NT2/D1 (cell line): ENCODE measurements around the gene OR10H3.

Experiments
- DNase-seq: peaks from one replicate; pipeline ENCODE4 v3.0.0-alpha.2; 2011; ENCODE audit warnings: low read depth, low spot score
- H3K27me3 ChIP-seq: 2 replicates; pipeline ENCODE4 v1.6.0; 2011; ENCODE audit warnings: mild to moderate bottlenecking; ENCODE audit not compliant: insufficient read length, insufficient read depth
- H3K36me3 ChIP-seq: 2 replicates; pipeline ENCODE4 v1.6.1; 2011; ENCODE audit warnings: mild to moderate bottlenecking, low read length, mixed read lengths; ENCODE audit not compliant: insufficient read depth, insufficient read length
- H3K4me1 ChIP-seq: 2 replicates; pipeline ENCODE4 v1.5.1; 2011; ENCODE audit not compliant: insufficient read depth, insufficient read length
- H3K4me3 ChIP-seq: 2 replicates; pipeline ENCODE4 v1.5.1; 2011; ENCODE audit warnings: low read depth; ENCODE audit not compliant: insufficient read length
- H3K9ac ChIP-seq: 2 replicates; pipeline ENCODE4 v1.6.0; 2011; ENCODE audit warnings: low read depth; ENCODE audit not compliant: insufficient read length
- H3K9me3 ChIP-seq: 2 replicates; pipeline ENCODE4 v1.5.1; 2011; ENCODE audit warnings: mild to moderate bottlenecking, low read length; ENCODE audit not compliant: insufficient read depth
- SUZ12 ChIP-seq: IDR thresholded peaks from 2 replicates; pipeline ENCODE4 v1.6.1; 2011; ENCODE audit not compliant: insufficient read length, insufficient read depth; ENCODE audit errors: extremely low read depth
- YY1 ChIP-seq: IDR thresholded peaks from 2 replicates; pipeline ENCODE4 v1.6.1; 2011; ENCODE audit not compliant: insufficient read length, insufficient read depth
- ZNF274 ChIP-seq: IDR thresholded peaks from 2 replicates; pipeline ENCODE4 v1.6.1; 2011; ENCODE audit warnings: mild to moderate bottlenecking, low read depth, low read length

The OR10H3 gene

GRCh38 chr19:15788594-15789270 is 50.9 kb downstream of the OR10H3 start:
- H3K27me3 ChIP-seq, result peaks cover 3% of the 10 kb centered on the region
- no peaks in the 10 kb centered on the region for H3K9me3 ChIP-seq
- H3K4me3 ChIP-seq, result no peak overlapping the region
- no peaks in the 10 kb centered on the region for H3K4me1 ChIP-seq
- no peak for TF ChIP-seq ZNF274
- no peak for TF ChIP-seq YY1
- no peak for TF ChIP-seq SUZ12
- no peak overlapping the region for H3K9ac ChIP-seq
- H3K36me3 ChIP-seq, result no peaks in the 10 kb centered on the region
- DNase-seq, result no peak

- no peaks in the 10 kb centered on the region for H3K9me3 ChIP-seq
- H3K36me3 ChIP-seq, result no peaks in the 10 kb centered on the region
- H3K9ac ChIP-seq, result no peak overlapping the region
- DNase-seq, result no peak
- H3K27me3 ChIP-seq, result peaks cover 3% of the 10 kb centered on the region
- no peak for TF ChIP-seq SUZ12
- TF ChIP-seq ZNF274, result no peak
- no peak for TF ChIP-seq YY1
- H3K4me3 ChIP-seq, result no peak overlapping the region
- H3K4me1 ChIP-seq, result no peaks in the 10 kb centered on the region
Measured at GRCh38 chr19:15790096-15790495, 52.3 kb downstream of the OR10H3 start.
